Right lobe of liver (tissue), 6 donors: ENCODE data around the gene JAZF1. TPM values are rescaled to one million over a fixed set of nuclear protein-coding genes. Genes with fewer than 3 reads are reported as not detected.

Source experiments
- ATAC-seq, 4 donors: fragments of 200-7000 bp; cut with Tn5 transposase; one replicate each; pipeline ENCODE4 v1.9.1; 2020; ENCODE audit warnings: mild to moderate bottlenecking in 4 of 4, moderate library complexity in 4 of 4
- DNase-seq, 3 donors: peaks; one replicate each; pipeline ENCODE4 v3.0.0-alpha.2; 2020
- H3K27ac ChIP-seq, 3 donors: fragments of 200-600 bp; one replicate each; pipeline ENCODE4 v1.8.0; 2022
- H3K27me3 ChIP-seq, 2 donors: fragments of 200-600 bp; one replicate each; pipeline ENCODE4 v1.8.0; 2022
- H3K36me3 ChIP-seq, 4 donors: fragments of 200-600 bp; sonication (generic) in 1 of 4; one replicate each; pipeline versions ENCODE4 v1.5.1 to v1.8.0; 2017 to 2022; ENCODE audit warnings: control low read depth in 1 of 4
- H3K4me1 ChIP-seq, 4 donors: fragments of 200-600 bp; sonication (generic) in 1 of 4; one replicate each; pipeline versions ENCODE4 v1.5.1 to v1.8.0; 2017 to 2022; ENCODE audit warnings: control low read depth in 1 of 4
- H3K4me3 ChIP-seq, 3 donors: fragments of 200-600 bp; one replicate each; pipeline ENCODE4 v1.8.0; 2022
- H3K9me3 ChIP-seq, 4 donors: fragments of 200-600 bp; sonication (generic) in 1 of 4; one replicate each; pipeline versions ENCODE4 v1.5.1 to v1.8.0; 2017 to 2022; ENCODE audit warnings: control low read depth in 1 of 4
- POLR2A ChIP-seq: fragments of 450-650 bp; IDR thresholded peaks from one replicate; pipeline ENCODE4 v1.6.1; 2017; ENCODE audit warnings: antibody characterized with exemption, mild to moderate bottlenecking
- WGBS: methylation state at CpG from one replicate; pipeline ENCODE4 v1.1.6; 2018; ENCODE audit warnings: low coverage, low lambda C conversion rate; ENCODE audit not compliant: insufficient coverage; ENCODE audit errors: missing lambda C conversion rate; 5-methylcytosine and 5-hydroxymethylcytosine counted together
- intact Hi-C, 2 donors: fragments of 100-400 bp; cut with DNase I; formaldehyde crosslinking; loops; one replicate each; pipeline versions ENCODE4 v1.11.2 to v1.14.1; 2022
- total RNA-seq, 6 experiments: library from RNA; depleted of rRNA in 2 of 6; stranded (reverse); fragments of >200 nt in 2 of 6; fragmentation: NEBNext Ultra II Directional in 3 of 6; extraction: Animal tissue kit (Norgen Biotek cat#: 25700) in 3 of 6; gene quantifications; one replicate each; pipeline versions ENCODE4 v1.1.0 to v1.2.4, GENCODE V29; 2016 to 2023
- TF ChIP-seq, protein P1 (sequence below), 4 donors: fragments of 200-600 bp in 3 of 4; fragments of 450-650 bp in 1 of 4; IDR thresholded peaks; one replicate each; pipeline versions ENCODE4 v1.5.1 to v1.8.0; 2016 to 2022; ENCODE audit warnings: antibody characterized with exemption in 4 of 4, mild to moderate bottlenecking in 2 of 4
- donor health status: DM: no; HTN: yes; CAD: no.
- donor health status: DM: no; HTN: no; CAD: no.
- donor health status: DM: no; HTN: no; CAD: no.
- donor health status: DM: no; HTN: yes; CAD: no.
- donor health status: DM: no; HTN: yes; CAD: no.

Gene JAZF1
- total RNA-seq, 6 experiments from 2014 or later = 4.8 to 20.9 (median 6.9) TPM

GRCh38 chr7:28217143-28217542, 36.5 kb upstream of the JAZF1 start:
- H3K9me3 ChIP-seq = no peaks in the 10 kb centered on the region
- no peak overlapping the region for H3K27ac ChIP-seq
- no peak for DNase-seq
- WGBS = 81% methylated on average over 3 of the region's 3 CpGs
- TF ChIP-seq POLR2A = no peak
- TF ChIP-seq, protein P1, sequence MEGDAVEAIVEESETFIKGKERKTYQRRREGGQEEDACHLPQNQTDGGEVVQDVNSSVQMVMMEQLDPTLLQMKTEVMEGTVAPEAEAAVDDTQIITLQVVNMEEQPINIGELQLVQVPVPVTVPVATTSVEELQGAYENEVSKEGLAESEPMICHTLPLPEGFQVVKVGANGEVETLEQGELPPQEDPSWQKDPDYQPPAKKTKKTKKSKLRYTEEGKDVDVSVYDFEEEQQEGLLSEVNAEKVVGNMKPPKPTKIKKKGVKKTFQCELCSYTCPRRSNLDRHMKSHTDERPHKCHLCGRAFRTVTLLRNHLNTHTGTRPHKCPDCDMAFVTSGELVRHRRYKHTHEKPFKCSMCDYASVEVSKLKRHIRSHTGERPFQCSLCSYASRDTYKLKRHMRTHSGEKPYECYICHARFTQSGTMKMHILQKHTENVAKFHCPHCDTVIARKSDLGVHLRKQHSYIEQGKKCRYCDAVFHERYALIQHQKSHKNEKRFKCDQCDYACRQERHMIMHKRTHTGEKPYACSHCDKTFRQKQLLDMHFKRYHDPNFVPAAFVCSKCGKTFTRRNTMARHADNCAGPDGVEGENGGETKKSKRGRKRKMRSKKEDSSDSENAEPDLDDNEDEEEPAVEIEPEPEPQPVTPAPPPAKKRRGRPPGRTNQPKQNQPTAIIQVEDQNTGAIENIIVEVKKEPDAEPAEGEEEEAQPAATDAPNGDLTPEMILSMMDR (IDR thresholded peaks at IDR 0.05) = no peak
- no peaks in the 10 kb centered on the region for H3K36me3 ChIP-seq
- H3K27me3 ChIP-seq = no peaks in the 10 kb centered on the region
- H3K4me3 ChIP-seq = no peak overlapping the region
- intact Hi-C loops = no loop called here
- H3K4me1 ChIP-seq = no peaks in the 10 kb centered on the region
- no peak for ATAC-seq

DNA sequence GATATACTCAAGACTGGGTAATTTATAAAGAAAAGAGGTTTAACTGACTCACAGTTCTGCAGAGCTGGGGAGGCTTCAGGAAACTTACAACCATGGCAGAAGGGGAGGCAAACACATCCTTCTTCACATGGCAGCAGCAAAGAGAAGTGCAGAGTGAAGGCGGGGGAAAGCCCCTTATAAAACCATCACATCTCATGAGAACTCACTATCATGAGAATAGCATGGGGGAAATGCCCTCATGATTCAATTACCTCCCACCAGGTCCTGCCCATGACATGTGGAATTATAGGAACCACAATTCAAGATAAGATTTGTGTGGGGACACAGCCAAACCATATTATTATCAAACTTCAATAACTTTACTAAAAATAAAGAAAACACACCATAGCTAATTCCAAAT, 30.4 kb upstream of the JAZF1 start:
- no peaks in the 10 kb centered on the region for H3K36me3 ChIP-seq
- H3K4me3 ChIP-seq = no peak overlapping the region
- H3K27me3 ChIP-seq = no peaks in the 10 kb centered on the region
- WGBS = 67% methylated on average over 1 of the region's 1 CpG
- H3K27ac ChIP-seq = no peak overlapping the region
- ATAC-seq (no peak), DNase-seq (no peak)
- no peaks in the 10 kb centered on the region for H3K4me1 ChIP-seq
- TF ChIP-seq, protein P1 (IDR thresholded peaks at IDR 0.05) = no peak
- no peak for TF ChIP-seq POLR2A
- intact Hi-C loops = no loop called here
- H3K9me3 ChIP-seq = no peaks in the 10 kb centered on the region

DNA sequence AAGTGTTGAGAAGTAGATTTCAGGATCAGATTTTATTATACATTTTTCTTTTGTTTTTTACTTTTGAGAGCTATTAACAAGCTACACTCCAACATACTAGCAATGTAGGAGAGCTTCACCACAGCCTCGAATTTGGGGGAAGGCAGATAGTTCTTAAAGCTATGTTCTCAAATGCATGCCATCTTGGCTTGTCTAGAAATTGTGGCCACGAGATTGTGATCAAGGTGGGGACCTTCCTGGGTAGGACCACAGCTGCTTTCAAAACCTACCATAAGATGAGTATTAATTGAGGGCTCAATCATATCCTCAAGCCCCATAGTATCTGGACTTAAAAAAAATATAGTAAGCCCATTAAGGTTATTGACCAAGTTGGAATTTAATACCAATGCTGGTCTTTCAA, 27.9 kb upstream of the JAZF1 start:
- DNase-seq (no peak), ATAC-seq (no peak)

DNA sequence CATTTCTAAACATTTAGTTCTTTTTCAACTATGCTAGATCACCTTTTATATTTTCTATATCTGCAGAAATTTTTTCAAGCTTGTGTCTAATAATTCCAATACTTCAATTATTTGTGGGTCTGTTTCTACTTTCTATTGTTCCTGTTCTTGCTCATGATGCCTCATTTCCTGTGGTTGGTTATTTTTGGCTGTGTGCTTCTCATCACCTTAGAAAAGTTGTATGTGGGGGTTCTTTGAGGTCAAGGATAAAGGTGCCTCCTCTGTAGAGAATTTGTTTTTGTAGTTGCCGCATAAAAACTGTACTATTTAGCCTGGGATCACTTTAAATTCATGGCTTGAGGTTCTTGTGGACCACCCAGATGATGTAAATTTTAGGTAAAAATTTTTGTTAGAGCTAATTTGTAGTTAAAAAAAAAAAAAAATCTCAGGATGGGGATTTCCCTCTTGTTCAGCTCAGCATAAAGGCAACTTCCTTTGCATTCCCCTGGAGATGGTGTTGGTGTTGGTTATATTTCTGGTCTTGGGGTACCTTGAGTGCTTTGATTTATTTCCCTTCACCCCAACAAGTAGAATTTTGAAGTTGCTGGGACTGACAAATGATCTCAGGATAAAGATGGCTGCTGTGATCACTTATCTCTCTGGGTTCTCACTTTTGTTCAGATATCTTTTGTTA, 27.0 kb upstream of the JAZF1 start:
- TF ChIP-seq POLR2A = no peak
- TF ChIP-seq, protein P1 (IDR thresholded peaks at IDR 0.05) = no peak
- no peak for DNase-seq
- intact Hi-C loops = no loop called here
- ATAC-seq = no peak
- 63% methylated on average over 1 of the region's 1 CpG for whole genome bisulfite sequencing
- Histone ChIP-seq H3K27me3 (no peaks in the 10 kb centered on the region), H3K36me3 (no peaks in the 10 kb centered on the region), H3K4me3 (no peak overlapping the region), H3K27ac (no peak overlapping the region), H3K9me3 (no peaks in the 10 kb centered on the region), H3K4me1 (no peaks in the 10 kb centered on the region)

More for the DNA sequence above, 27.9 kb upstream of the JAZF1 start:
- Histone ChIP-seq H3K4me1 (no peaks in the 10 kb centered on the region), H3K4me3 (no peak overlapping the region), H3K9me3 (no peaks in the 10 kb centered on the region), H3K36me3 (no peaks in the 10 kb centered on the region), H3K27me3 (no peaks in the 10 kb centered on the region), H3K27ac (no peak overlapping the region)
- intact Hi-C loops = no loop called here
- no peak for TF ChIP-seq POLR2A
- TF ChIP-seq, protein P1 (IDR thresholded peaks at IDR 0.05) = no peak
- WGBS = 53% methylated on average over 2 of the region's 2 CpGs
